ENCODE measurements around the gene MANEA. TPM values are rescaled to one million over a fixed set of nuclear protein-coding genes. Genes with fewer than 3 reads are reported as not detected.

Gene MANEA, protein sequence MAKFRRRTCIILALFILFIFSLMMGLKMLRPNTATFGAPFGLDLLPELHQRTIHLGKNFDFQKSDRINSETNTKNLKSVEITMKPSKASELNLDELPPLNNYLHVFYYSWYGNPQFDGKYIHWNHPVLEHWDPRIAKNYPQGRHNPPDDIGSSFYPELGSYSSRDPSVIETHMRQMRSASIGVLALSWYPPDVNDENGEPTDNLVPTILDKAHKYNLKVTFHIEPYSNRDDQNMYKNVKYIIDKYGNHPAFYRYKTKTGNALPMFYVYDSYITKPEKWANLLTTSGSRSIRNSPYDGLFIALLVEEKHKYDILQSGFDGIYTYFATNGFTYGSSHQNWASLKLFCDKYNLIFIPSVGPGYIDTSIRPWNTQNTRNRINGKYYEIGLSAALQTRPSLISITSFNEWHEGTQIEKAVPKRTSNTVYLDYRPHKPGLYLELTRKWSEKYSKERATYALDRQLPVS
- 13.5 TPM for total RNA-seq
- long read RNA-seq, full-length matches to known transcripts: 11 of 12 reads
- long read RNA-seq, partial matches to known transcripts: 0 of 12 reads
- long read RNA-seq, other reads (novel, unspliced or antisense): 1 of 12 reads

GRCh38 chr6:95577304-95578105, at the start of gene MANEA:
TSS of gene MANEA (plus strand) at chr6:95577535. CDS start at chr6:95586440, 8,905 bp downstream.
- H3K4me1 ChIP-seq: peaks cover 35% of the 10 kb centered on the region
- TF ChIP-seq CTCF (IDR thresholded peaks at IDR 0.05): peak; percentile 8
- H3K27ac ChIP-seq: peak within 1 kb of the TSS; percentile 91
- H3K27me3 ChIP-seq (ENCODE audit: low read depth): no peaks in the 10 kb centered on the region
- ATAC-seq: peak; percentile 97 to 98
- H3K36me3 ChIP-seq: no peaks in the 10 kb centered on the region
- DNase-seq: peak; percentile 87
- H3K9me3 ChIP-seq: no peaks in the 10 kb centered on the region
- peak within 1 kb of the TSS; percentile 83 for H3K4me3 ChIP-seq
- intact Hi-C loops (cut with DNase I): no loop called here

GRCh38 chr6:95529762-95530161, 47.6 kb upstream of the MANEA start:
- no peaks in the 10 kb centered on the region for H3K9me3 ChIP-seq
- no peaks in the 10 kb centered on the region for H3K27me3 ChIP-seq (ENCODE audit: low read depth)
- no peak overlapping the region for H3K4me3 ChIP-seq
- no peaks in the 10 kb centered on the region for H3K36me3 ChIP-seq
- intact Hi-C loops (cut with DNase I): no loop called here
- no peak for ATAC-seq
- no peak for TF ChIP-seq CTCF (IDR thresholded peaks at IDR 0.05)
- H3K27ac ChIP-seq: no peak overlapping the region
- no peak for DNase-seq
- H3K4me1 ChIP-seq: no peaks in the 10 kb centered on the region

- H3K4me3 ChIP-seq: no peak overlapping the region
- DNase-seq (no peak), ATAC-seq (no peak)
- no peaks in the 10 kb centered on the region for H3K36me3 ChIP-seq
- H3K9me3 ChIP-seq: no peaks in the 10 kb centered on the region
- no peak overlapping the region for H3K27ac ChIP-seq
- H3K4me1 ChIP-seq: no peaks in the 10 kb centered on the region
- intact Hi-C loops (cut with DNase I): no loop called here
- H3K27me3 ChIP-seq (ENCODE audit: low read depth): no peaks in the 10 kb centered on the region
- no peak for TF ChIP-seq CTCF (IDR thresholded peaks at IDR 0.05)
Measured at GRCh38 chr6:95530176-95530819, 47.0 kb upstream of the MANEA start.

- H3K4me1 ChIP-seq: no peaks in the 10 kb centered on the region
- no peaks in the 10 kb centered on the region for H3K9me3 ChIP-seq
- no peak overlapping the region for H3K4me3 ChIP-seq
- H3K36me3 ChIP-seq: no peaks in the 10 kb centered on the region
- intact Hi-C loops (cut with DNase I): no loop called here
- ATAC-seq (no peak), DNase-seq (no peak)
- no peak overlapping the region for H3K27ac ChIP-seq
- H3K27me3 ChIP-seq (ENCODE audit: low read depth): no peaks in the 10 kb centered on the region
- no peak for TF ChIP-seq CTCF (IDR thresholded peaks at IDR 0.05)
Measured at GRCh38 chr6:95543798-95544197, 33.5 kb upstream of the MANEA start.

- H3K9me3 ChIP-seq: no peaks in the 10 kb centered on the region
- no peak for DNase-seq
- no peak for TF ChIP-seq CTCF (IDR thresholded peaks at IDR 0.05)
- no peak for ATAC-seq
- H3K4me1 ChIP-seq: no peaks in the 10 kb centered on the region
- intact Hi-C loops (cut with DNase I): no loop called here
- no peak overlapping the region for H3K4me3 ChIP-seq
- H3K27ac ChIP-seq: no peak overlapping the region
- no peaks in the 10 kb centered on the region for H3K27me3 ChIP-seq (ENCODE audit: low read depth)
- H3K36me3 ChIP-seq: no peaks in the 10 kb centered on the region
Measured at GRCh38 chr6:95544517-95545225, 32.7 kb upstream of the MANEA start.
